Measurements from ENCODE around the gene CACNG1. TPM values are rescaled to one million over a fixed set of nuclear protein-coding genes. Genes with fewer than 3 reads are reported as not detected.

Gene CACNG1
- polyA plus RNA-seq, 1 donor (not counting 4 experiments of a cell fraction or from before 2014, with no cell fraction given): not detected

GRCh38 chr17:67020293-67020766 is 24.0 kb upstream of the CACNG1 start:
- H4K20me1 ChIP-seq (ENCODE audit: control insufficient read depth, extremely low read depth, insufficient read depth, low read length): no peaks in the 10 kb centered on the region
- dilution Hi-C loops (cut with MboI; ENCODE audit: extremely low pct_ligation_motif_present, low sequenced_read_pairs): no loop called here
- peaks cover 7% of the 10 kb centered on the region for H3K27me3 ChIP-seq (ENCODE audit: control insufficient read depth, extremely low read depth, insufficient read depth, low read length)
- no peak overlapping the region for H3K4me3 ChIP-seq (ENCODE audit: control insufficient read depth in 2 of 3, extremely low read depth in 1 of 3, insufficient read depth in 2 of 3, low read depth in 1 of 3, low read length in 3 of 3)
- no peaks in the 10 kb centered on the region for H3K36me3 ChIP-seq (ENCODE audit: control insufficient read depth in 2 of 2, extremely low read depth in 1 of 2, insufficient read depth in 2 of 2, low read length in 2 of 2)
- DNase-seq (ENCODE audit: low read depth, low spot score) (no peak), FAIRE-seq (no peak)
- H3K4me1 ChIP-seq (ENCODE audit: control insufficient read depth, extremely low read depth, insufficient read depth, low read length): no peaks in the 10 kb centered on the region
- H3K79me2 ChIP-seq (ENCODE audit: control insufficient read depth, insufficient read depth, low read length): no peaks in the 10 kb centered on the region
- no peaks in the 10 kb centered on the region for H3K9me3 ChIP-seq (ENCODE audit: control insufficient read depth, low read depth, low read length)
- H3K27ac ChIP-seq (ENCODE audit: control insufficient read depth, insufficient read depth, low read length): no peak overlapping the region
- no peaks in the 10 kb centered on the region for H3K9me1 ChIP-seq (ENCODE audit: control insufficient read depth, extremely low read depth, insufficient read depth, low read length)
- H3K9ac ChIP-seq (ENCODE audit: control insufficient read depth, extremely low read depth, insufficient read depth, low read length): no peak overlapping the region
- H2AFZ ChIP-seq (ENCODE audit: control insufficient read depth, low read length): no peak overlapping the region
- H3K4me2 ChIP-seq (ENCODE audit: control insufficient read depth, extremely low read depth, insufficient read depth, low read depth, low read length): no peak overlapping the region
- TF ChIP-seq CTCF (optimal IDR thresholded peaks at IDR 0.05 in 1 of 3, IDR thresholded peaks at IDR 0.05 in 1 of 3, conservative IDR thresholded peaks at IDR 0.05 in 1 of 3; ENCODE audit: extremely low read depth in 1 of 3, insufficient read depth in 2 of 3, low read length in 3 of 3) (no peak), EZH2 (IDR thresholded peaks at IDR 0.05; ENCODE audit: low read length) (no peak)

DNA sequence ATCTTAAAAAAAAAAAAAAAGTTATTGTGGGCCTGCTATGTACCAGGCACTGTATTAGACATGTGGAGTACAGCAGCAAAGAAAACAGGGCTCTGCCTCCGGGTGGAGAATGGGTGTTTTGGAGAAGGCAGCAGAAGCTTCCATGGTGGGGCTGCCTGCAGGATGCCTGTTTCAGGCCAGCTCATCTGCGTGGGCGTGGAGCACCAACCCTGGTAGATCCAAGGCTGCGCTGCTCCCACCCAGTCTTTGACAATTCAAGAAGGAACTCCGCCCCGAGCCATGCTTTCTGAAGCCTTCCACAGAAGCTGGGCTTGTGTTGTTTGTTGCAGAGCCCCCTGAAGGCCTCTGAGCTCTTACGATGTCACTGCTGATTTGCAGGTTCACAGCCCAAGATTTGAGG is 23.2 kb upstream of the CACNG1 start:
- dilution Hi-C loops (cut with MboI; ENCODE audit: extremely low pct_ligation_motif_present, low sequenced_read_pairs): no loop called here
- H3K4me2 ChIP-seq (ENCODE audit: control insufficient read depth, extremely low read depth, insufficient read depth, low read depth, low read length): no peak overlapping the region
- H4K20me1 ChIP-seq (ENCODE audit: control insufficient read depth, extremely low read depth, insufficient read depth, low read length): no peaks in the 10 kb centered on the region

More for the DNA sequence above, 23.2 kb upstream of the CACNG1 start:
- no peaks in the 10 kb centered on the region for H3K79me2 ChIP-seq (ENCODE audit: control insufficient read depth, insufficient read depth, low read length)
- no peak overlapping the region for H3K9ac ChIP-seq (ENCODE audit: control insufficient read depth, extremely low read depth, insufficient read depth, low read length)
- no peak for DNase-seq (ENCODE audit: low read depth, low spot score)
- H3K27ac ChIP-seq (ENCODE audit: control insufficient read depth, insufficient read depth, low read length): no peak overlapping the region
- H3K4me3 ChIP-seq (ENCODE audit: control insufficient read depth in 2 of 3, extremely low read depth in 1 of 3, insufficient read depth in 2 of 3, low read depth in 1 of 3, low read length in 3 of 3): no peak overlapping the region
- H3K27me3 ChIP-seq (ENCODE audit: control insufficient read depth, extremely low read depth, insufficient read depth, low read length): peaks cover 7% of the 10 kb centered on the region
- no peak overlapping the region for H2AFZ ChIP-seq (ENCODE audit: control insufficient read depth, low read length)
- H3K9me1 ChIP-seq (ENCODE audit: control insufficient read depth, extremely low read depth, insufficient read depth, low read length): no peaks in the 10 kb centered on the region
- H3K4me1 ChIP-seq (ENCODE audit: control insufficient read depth, extremely low read depth, insufficient read depth, low read length): no peaks in the 10 kb centered on the region
- TF ChIP-seq CTCF (optimal IDR thresholded peaks at IDR 0.05 in 1 of 3, IDR thresholded peaks at IDR 0.05 in 1 of 3, conservative IDR thresholded peaks at IDR 0.05 in 1 of 3; ENCODE audit: extremely low read depth in 1 of 3, insufficient read depth in 2 of 3, low read length in 3 of 3) (no peak), EZH2 (IDR thresholded peaks at IDR 0.05; ENCODE audit: low read length) (no peak)
- FAIRE-seq: no peak
- H3K36me3 ChIP-seq (ENCODE audit: control insufficient read depth in 2 of 2, extremely low read depth in 1 of 2, insufficient read depth in 2 of 2, low read length in 2 of 2): no peaks in the 10 kb centered on the region
- no peaks in the 10 kb centered on the region for H3K9me3 ChIP-seq (ENCODE audit: control insufficient read depth, low read depth, low read length)

All from keratinocyte (primary cell).